HepG2 (cell line): ENCODE results near the gene VCAN.

Source experiments
- DNMT1 ChIP-seq: sonication (generic); formaldehyde crosslinking; IDR thresholded peaks from 2 replicates; pipeline ENCODE4 v1.5.1; 2020; ENCODE audit warnings: mild to moderate bottlenecking, missing genetic modification reagents
- ERF ChIP-seq: IDR thresholded peaks from 2 replicates; pipeline ENCODE4 v1.6.1; 2018; ENCODE audit warnings: missing biosample characterization, missing genetic modification reagents
- FOXM1 ChIP-seq: sonication (generic); formaldehyde crosslinking; IDR thresholded peaks from 2 replicates; pipeline ENCODE4 v1.5.0; 2020; ENCODE audit warnings: missing genetic modification reagents
- PAX8 ChIP-seq: sonication (generic); formaldehyde crosslinking; IDR thresholded peaks from 2 replicates; pipeline ENCODE4 v1.8.0; 2022; ENCODE audit warnings: mild to moderate bottlenecking, missing genetic modification reagents, borderline replicate concordance
- POLR2A ChIP-seq, 2 experiments: IDR thresholded peaks; 2 replicates each; pipeline ENCODE4 v1.6.1; 2011; ENCODE audit warnings: low read depth in 2 of 2, low read length in 2 of 2, mild to moderate bottlenecking in 1 of 2, moderate library complexity in 1 of 2; ENCODE audit not compliant: insufficient read depth in 1 of 2
- POLR2AphosphoS5 ChIP-seq: IDR thresholded peaks from 2 replicates; pipeline ENCODE4 v1.6.1; 2012; ENCODE audit warnings: low read depth, low read length
- SP4 ChIP-seq: sonication (generic); formaldehyde crosslinking; IDR thresholded peaks from 2 replicates; pipeline ENCODE4 v1.8.1; 2023; ENCODE audit warnings: mild to moderate bottlenecking, missing genetic modification reagents
- ZMYM4 ChIP-seq: sonication (generic); formaldehyde crosslinking; IDR thresholded peaks from 2 replicates; pipeline ENCODE4 v1.8.1; 2023; ENCODE audit warnings: mild to moderate bottlenecking, missing genetic modification reagents
- ZNF20 ChIP-seq: sonication (generic); formaldehyde crosslinking; IDR thresholded peaks from 2 replicates; pipeline ENCODE4 v1.4.0; 2020; ENCODE audit warnings: mild to moderate bottlenecking, moderate library complexity, missing genetic modification reagents
- TF ChIP-seq, protein P1 (sequence below): sonication (generic); formaldehyde crosslinking; IDR thresholded peaks from 2 replicates; pipeline ENCODE4 v1.5.0; 2020; ENCODE audit warnings: mild to moderate bottlenecking, missing genetic modification reagents, moderate library complexity
- TF ChIP-seq, protein P2 (sequence below): sonication (generic); formaldehyde crosslinking; IDR thresholded peaks from 2 replicates; pipeline ENCODE4 v1.8.1; 2023; ENCODE audit warnings: mild to moderate bottlenecking, missing genetic modification reagents, borderline replicate concordance
- TF ChIP-seq, protein P3 (sequence below): IDR thresholded peaks from 2 replicates; pipeline ENCODE4 v1.6.1; 2016; ENCODE audit warnings: missing genetic modification reagents, missing compliant biosample characterization
- TF ChIP-seq, protein P4 (sequence below): sonication (generic); formaldehyde crosslinking; IDR thresholded peaks from 2 replicates; pipeline ENCODE4 v1.4.0; 2020; ENCODE audit warnings: mild to moderate bottlenecking, missing genetic modification reagents, borderline replicate concordance
- TF ChIP-seq, protein P5 (sequence below): sonication (generic); formaldehyde crosslinking; IDR thresholded peaks from 2 replicates; pipeline ENCODE4 v1.8.0; 2022; ENCODE audit warnings: missing genetic modification reagents, mild to moderate bottlenecking, borderline replicate concordance

DNA sequence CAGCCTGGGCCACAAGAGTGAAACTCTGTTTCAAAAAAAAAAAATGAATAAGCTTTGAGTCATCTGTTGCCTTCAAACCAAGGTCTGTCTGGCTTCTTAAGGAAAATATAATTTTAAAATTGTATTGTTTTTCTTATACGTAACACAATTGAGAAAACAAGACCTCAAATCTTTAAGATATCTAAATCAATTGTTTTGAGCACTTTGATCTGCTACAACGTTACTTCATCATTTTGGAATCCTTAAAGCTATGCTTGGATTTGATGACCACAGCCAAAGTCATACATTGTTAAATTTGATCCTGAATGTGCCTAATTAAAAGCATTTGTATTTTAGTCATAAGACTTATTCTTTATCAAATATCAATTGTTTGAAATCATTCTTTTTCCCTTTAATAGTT is 37.7 kb upstream of the VCAN start:
- TF ChIP-seq, protein P1, sequence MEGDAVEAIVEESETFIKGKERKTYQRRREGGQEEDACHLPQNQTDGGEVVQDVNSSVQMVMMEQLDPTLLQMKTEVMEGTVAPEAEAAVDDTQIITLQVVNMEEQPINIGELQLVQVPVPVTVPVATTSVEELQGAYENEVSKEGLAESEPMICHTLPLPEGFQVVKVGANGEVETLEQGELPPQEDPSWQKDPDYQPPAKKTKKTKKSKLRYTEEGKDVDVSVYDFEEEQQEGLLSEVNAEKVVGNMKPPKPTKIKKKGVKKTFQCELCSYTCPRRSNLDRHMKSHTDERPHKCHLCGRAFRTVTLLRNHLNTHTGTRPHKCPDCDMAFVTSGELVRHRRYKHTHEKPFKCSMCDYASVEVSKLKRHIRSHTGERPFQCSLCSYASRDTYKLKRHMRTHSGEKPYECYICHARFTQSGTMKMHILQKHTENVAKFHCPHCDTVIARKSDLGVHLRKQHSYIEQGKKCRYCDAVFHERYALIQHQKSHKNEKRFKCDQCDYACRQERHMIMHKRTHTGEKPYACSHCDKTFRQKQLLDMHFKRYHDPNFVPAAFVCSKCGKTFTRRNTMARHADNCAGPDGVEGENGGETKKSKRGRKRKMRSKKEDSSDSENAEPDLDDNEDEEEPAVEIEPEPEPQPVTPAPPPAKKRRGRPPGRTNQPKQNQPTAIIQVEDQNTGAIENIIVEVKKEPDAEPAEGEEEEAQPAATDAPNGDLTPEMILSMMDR, result no peak
- TF ChIP-seq ZMYM4 (no peak), ERF (CRISPR knock-in tag) (no peak), FOXM1 (CRISPR knock-in tag) (no peak), PAX8 (no peak), SP4 (no peak), DNMT1 (CRISPR knock-in tag) (no peak), POLR2AphosphoS5 (no peak), POLR2A (IDR thresholded peaks at IDR 0.05; ENCODE audit: insufficient read depth in 1 of 2, low read depth in 2 of 2, low read length in 2 of 2) (no peak), ZNF20 (CRISPR knock-in tag) (no peak)
- TF ChIP-seq, protein P2, sequence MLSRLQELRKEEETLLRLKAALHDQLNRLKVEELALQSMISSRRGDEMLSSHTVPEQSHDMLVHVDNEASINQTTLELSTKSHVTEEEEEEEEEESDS, result no peak
- TF ChIP-seq, protein P3, sequence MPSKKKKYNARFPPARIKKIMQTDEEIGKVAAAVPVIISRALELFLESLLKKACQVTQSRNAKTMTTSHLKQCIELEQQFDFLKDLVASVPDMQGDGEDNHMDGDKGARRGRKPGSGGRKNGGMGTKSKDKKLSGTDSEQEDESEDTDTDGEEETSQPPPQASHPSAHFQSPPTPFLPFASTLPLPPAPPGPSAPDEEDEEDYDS (CRISPR knock-in tag), result no peak
- TF ChIP-seq, protein P4, sequence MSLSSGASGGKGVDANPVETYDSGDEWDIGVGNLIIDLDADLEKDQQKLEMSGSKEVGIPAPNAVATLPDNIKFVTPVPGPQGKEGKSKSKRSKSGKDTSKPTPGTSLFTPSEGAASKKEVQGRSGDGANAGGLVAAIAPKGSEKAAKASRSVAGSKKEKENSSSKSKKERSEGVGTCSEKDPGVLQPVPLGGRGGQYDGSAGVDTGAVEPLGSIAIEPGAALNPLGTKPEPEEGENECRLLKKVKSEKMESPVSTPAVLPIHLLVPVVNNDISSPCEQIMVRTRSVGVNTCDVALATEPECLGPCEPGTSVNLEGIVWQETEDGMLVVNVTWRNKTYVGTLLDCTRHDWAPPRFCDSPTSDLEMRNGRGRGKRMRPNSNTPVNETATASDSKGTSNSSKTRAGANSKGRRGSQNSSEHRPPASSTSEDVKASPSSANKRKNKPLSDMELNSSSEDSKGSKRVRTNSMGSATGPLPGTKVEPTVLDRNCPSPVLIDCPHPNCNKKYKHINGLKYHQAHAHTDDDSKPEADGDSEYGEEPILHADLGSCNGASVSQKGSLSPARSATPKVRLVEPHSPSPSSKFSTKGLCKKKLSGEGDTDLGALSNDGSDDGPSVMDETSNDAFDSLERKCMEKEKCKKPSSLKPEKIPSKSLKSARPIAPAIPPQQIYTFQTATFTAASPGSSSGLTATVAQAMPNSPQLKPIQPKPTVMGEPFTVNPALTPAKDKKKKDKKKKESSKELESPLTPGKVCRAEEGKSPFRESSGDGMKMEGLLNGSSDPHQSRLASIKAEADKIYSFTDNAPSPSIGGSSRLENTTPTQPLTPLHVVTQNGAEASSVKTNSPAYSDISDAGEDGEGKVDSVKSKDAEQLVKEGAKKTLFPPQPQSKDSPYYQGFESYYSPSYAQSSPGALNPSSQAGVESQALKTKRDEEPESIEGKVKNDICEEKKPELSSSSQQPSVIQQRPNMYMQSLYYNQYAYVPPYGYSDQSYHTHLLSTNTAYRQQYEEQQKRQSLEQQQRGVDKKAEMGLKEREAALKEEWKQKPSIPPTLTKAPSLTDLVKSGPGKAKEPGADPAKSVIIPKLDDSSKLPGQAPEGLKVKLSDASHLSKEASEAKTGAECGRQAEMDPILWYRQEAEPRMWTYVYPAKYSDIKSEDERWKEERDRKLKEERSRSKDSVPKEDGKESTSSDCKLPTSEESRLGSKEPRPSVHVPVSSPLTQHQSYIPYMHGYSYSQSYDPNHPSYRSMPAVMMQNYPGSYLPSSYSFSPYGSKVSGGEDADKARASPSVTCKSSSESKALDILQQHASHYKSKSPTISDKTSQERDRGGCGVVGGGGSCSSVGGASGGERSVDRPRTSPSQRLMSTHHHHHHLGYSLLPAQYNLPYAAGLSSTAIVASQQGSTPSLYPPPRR (CRISPR knock-in tag), result no peak
- TF ChIP-seq, protein P5, sequence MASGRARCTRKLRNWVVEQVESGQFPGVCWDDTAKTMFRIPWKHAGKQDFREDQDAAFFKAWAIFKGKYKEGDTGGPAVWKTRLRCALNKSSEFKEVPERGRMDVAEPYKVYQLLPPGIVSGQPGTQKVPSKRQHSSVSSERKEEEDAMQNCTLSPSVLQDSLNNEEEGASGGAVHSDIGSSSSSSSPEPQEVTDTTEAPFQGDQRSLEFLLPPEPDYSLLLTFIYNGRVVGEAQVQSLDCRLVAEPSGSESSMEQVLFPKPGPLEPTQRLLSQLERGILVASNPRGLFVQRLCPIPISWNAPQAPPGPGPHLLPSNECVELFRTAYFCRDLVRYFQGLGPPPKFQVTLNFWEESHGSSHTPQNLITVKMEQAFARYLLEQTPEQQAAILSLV, result no peak
